ENCODE results near the gene ZNF396. TPM values are rescaled to one million over a fixed set of nuclear protein-coding genes. Genes with fewer than 3 reads are reported as not detected.
A peak's percentile ranks its signal among the peaks of the same experiment; 100 is the strongest.

Gene ZNF396
- total RNA-seq, 1 donor from 2014 or later: 2.2 TPM

DNA sequence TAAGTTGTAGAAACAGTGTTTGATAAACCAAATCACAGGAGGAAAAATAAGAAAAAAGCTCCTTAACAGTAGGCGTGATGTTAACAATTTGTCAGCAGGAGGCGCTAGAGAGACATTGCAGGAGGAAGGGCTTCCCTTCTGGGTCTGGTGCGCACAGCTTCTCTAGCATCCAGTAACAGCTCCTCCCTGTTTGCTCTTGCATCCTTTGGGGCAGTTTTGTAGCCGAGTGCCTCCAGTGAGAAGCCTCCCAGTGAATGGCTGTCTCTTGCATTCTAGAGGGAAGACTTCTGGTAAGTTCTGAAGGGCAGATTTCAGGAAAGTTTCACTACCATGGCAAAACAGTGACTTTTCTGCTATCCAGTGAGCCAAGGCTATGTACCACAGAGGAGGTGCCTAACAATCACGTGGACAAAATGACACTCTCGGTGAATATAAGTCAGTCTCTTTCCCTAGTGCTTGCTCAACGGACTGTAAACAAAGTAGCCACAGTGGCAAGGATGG is 9.5 kb upstream of the ZNF396 start:
- H3K36me3 Mint-ChIP-seq (ENCODE audit: low read depth): no peaks in the 10 kb centered on the region
- intact Hi-C loops (cut with micrococcal nuclease): loop anchor here (1.0 to 2.0 kb wide), 6 partner anchors 42 to 898 kb away; partner anchors contain the start of gene ZNF24

GRCh38 chr18:35383136-35383535 is 6.0 kb upstream of the ZNF396 start:
- Mint-ChIP-seq H3K27me3 (peaks cover 12% of the 10 kb centered on the region), H3K9me3 (no peaks in the 10 kb centered on the region), H3K4me1 (peaks cover 6% of the 10 kb centered on the region), H3K4me3 (no peak overlapping the region), H3K36me3 (ENCODE audit: low read depth) (no peaks in the 10 kb centered on the region), H3K27ac (no peak overlapping the region)
- CTCF ChIA-PET: interaction anchor here (0.6 to 1.6 kb wide), 3 partner anchors 9 to 25 kb away, joined by 3 to 4 read pairs (median 4); no protein-coding TSS in a partner anchor
- ATAC-seq (ENCODE audit: low read depth) (no peak), DNase-seq (no peak)
- POLR2A ChIA-PET: interaction anchor here (0.6 kb wide), 1 partner anchor 143 kb away, joined by 3 read pairs; no protein-coding TSS in a partner anchor
- intact Hi-C loops (cut with micrococcal nuclease): no loop called here
- TF ChIP-seq, protein P1, sequence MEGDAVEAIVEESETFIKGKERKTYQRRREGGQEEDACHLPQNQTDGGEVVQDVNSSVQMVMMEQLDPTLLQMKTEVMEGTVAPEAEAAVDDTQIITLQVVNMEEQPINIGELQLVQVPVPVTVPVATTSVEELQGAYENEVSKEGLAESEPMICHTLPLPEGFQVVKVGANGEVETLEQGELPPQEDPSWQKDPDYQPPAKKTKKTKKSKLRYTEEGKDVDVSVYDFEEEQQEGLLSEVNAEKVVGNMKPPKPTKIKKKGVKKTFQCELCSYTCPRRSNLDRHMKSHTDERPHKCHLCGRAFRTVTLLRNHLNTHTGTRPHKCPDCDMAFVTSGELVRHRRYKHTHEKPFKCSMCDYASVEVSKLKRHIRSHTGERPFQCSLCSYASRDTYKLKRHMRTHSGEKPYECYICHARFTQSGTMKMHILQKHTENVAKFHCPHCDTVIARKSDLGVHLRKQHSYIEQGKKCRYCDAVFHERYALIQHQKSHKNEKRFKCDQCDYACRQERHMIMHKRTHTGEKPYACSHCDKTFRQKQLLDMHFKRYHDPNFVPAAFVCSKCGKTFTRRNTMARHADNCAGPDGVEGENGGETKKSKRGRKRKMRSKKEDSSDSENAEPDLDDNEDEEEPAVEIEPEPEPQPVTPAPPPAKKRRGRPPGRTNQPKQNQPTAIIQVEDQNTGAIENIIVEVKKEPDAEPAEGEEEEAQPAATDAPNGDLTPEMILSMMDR (IDR thresholded peaks at IDR 0.05): no peak

More for the DNA sequence above, 9.5 kb upstream of the ZNF396 start:
- DNase-seq (no peak), ATAC-seq (ENCODE audit: low read depth) (peak; percentile 95)
- POLR2A ChIA-PET: interaction anchor here (0.6 to 1.1 kb wide), 3 partner anchors 120 to 407 kb away, joined by 3 to 4 read pairs (median 3); no protein-coding TSS in a partner anchor
- Mint-ChIP-seq H3K27me3 (peaks cover 18% of the 10 kb centered on the region), H3K4me1 (peaks cover 6% of the 10 kb centered on the region), H3K27ac (no peak overlapping the region), H3K4me3 (no peak overlapping the region), H3K9me3 (no peaks in the 10 kb centered on the region)
- TF ChIP-seq, protein P1 (IDR thresholded peaks at IDR 0.05): no peak
- CTCF ChIA-PET: interaction anchor here (0.6 to 2.6 kb wide), 24 partner anchors 9 to 898 kb away, joined by 3 to 18 read pairs (median 4); partner anchors contain the start of genes ZNF24 and ZNF396

- Mint-ChIP-seq H3K4me3 (no peak overlapping the region), H3K4me1 (peaks cover 11% of the 10 kb centered on the region), H3K27me3 (no peaks in the 10 kb centered on the region), H3K9me3 (no peaks in the 10 kb centered on the region), H3K36me3 (ENCODE audit: low read depth) (no peaks in the 10 kb centered on the region), H3K27ac (no peak overlapping the region)
- intact Hi-C loops (cut with micrococcal nuclease): loop anchor here (5.0 kb wide), 1 partner anchor 688 kb away; the partner anchor contains the start of gene RPRD1A
- ChIA-PET CTCF (no interaction called here), POLR2A (interaction anchor here (0.6 kb wide), 1 partner anchor 42 kb away, joined by 4 read pairs; no protein-coding TSS in a partner anchor)
- DNase-seq: no peak
- TF ChIP-seq, protein P1 (IDR thresholded peaks at IDR 0.05): no peak
- ATAC-seq (ENCODE audit: low read depth): no peak
These were observed 2.3 kb upstream of the ZNF396 start for GRCh38 chr18:35379421-35379820.

DNA sequence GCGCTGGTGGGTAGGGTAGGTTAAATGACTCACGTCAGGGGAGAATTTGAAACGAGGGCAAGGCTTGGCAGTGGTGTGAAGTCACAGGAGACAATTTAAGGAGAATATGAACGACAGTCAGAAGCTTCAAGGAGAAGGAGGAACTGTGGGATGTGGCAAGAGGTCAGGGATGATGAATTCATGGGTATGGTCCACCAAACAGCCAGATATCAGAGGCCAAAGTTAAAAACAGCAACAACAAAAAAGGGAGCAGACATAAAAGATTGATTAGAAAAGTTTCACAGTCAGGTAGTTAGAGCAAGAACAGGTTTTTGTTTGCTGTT is 1.4 kb upstream of the ZNF396 start:
- DNase-seq (no peak), ATAC-seq (ENCODE audit: low read depth) (no peak)
- ChIA-PET CTCF (no interaction called here), POLR2A (no interaction called here)
- H3K27me3 Mint-ChIP-seq: no peaks in the 10 kb centered on the region
- H3K27ac Mint-ChIP-seq: no peak overlapping the region
- peaks cover 11% of the 10 kb centered on the region for H3K4me1 Mint-ChIP-seq
- TF ChIP-seq, protein P1 (IDR thresholded peaks at IDR 0.05): no peak
- no peaks in the 10 kb centered on the region for H3K36me3 Mint-ChIP-seq (ENCODE audit: low read depth)
- H3K4me3 Mint-ChIP-seq: no peak overlapping the region
- H3K9me3 Mint-ChIP-seq: no peaks in the 10 kb centered on the region
- intact Hi-C loops (cut with micrococcal nuclease): loop anchor here (5.0 kb wide), 1 partner anchor 689 kb away; the partner anchor contains the start of gene RPRD1A

GRCh38 chr18:35377875-35378573 is 887 bp upstream of the ZNF396 start:
- DNase-seq (no peak), ATAC-seq (ENCODE audit: low read depth) (no peak)
- Mint-ChIP-seq H3K9me3 (no peaks in the 10 kb centered on the region), H3K27ac (peak overlapping the region; percentile 19), H3K36me3 (ENCODE audit: low read depth) (no peaks in the 10 kb centered on the region), H3K4me3 (peak overlapping the region; percentile 89), H3K27me3 (no peaks in the 10 kb centered on the region), H3K4me1 (peaks cover 11% of the 10 kb centered on the region)
- CTCF ChIA-PET: interaction anchor here (1.0 kb wide), 1 partner anchor 8 kb away, joined by 3 read pairs; no protein-coding TSS in a partner anchor
- POLR2A ChIA-PET: no interaction called here
- TF ChIP-seq, protein P1 (IDR thresholded peaks at IDR 0.05): no peak
- intact Hi-C loops (cut with micrococcal nuclease): loop anchor here (1.0 to 5.0 kb wide), 4 partner anchors 34 to 751 kb away; partner anchors contain the start of genes ELP2, RMP24, RPRD1A and SLC39A6
